ENCODE measurements around the gene PRELID3B. TPM values are rescaled to one million over a fixed set of nuclear protein-coding genes. Genes with fewer than 3 reads are reported as not detected.

PRELID3B gene
- total and polyA plus RNA-seq, 2 of the 8 experiments (the other 6 are each of a cell fraction or from before 2014, with no cell fraction given): 8.1 to 50.5 TPM

DNA sequence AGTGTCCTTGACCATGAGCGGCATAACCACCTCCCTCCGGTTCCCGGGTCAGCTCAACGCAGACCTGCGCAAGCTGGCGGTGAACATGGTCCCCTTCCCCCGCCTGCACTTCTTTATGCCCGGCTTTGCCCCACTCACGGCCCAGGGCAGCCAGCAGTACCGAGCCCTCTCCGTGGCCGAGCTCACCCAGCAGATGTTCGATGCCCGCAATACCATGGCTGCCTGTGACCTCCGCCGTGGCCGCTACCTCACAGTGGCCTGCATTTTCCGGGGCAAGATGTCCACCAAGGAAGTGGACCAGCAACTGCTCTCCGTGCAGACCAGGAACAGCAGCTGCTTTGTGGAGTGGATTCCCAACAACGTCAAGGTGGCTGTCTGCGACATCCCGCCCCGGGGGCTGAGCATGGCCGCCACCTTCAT lies 18.5 kb downstream of the PRELID3B start (continued):
- TF ChIP-seq SP4 (IDR thresholded peaks at IDR 0.05; ENCODE audit: low read length) (no peak), KDM5A (IDR thresholded peaks at IDR 0.05; ENCODE audit: low read length) (no peak), NRF1 (IDR thresholded peaks at IDR 0.05; ENCODE audit: low read depth, low read length) (no peak), CHD1 (IDR thresholded peaks at IDR 0.05; ENCODE audit: low read depth, low read length) (no peak), SAP30 (IDR thresholded peaks at IDR 0.05; ENCODE audit: insufficient read depth, insufficient replicate concordance, low read length) (no peak)
